ENCODE data around the gene LRMDA. TPM values are rescaled to one million over a fixed set of nuclear protein-coding genes. Genes with fewer than 3 reads are reported as not detected.

The LRMDA gene
- total RNA-seq, 1 donor from 2014 or later, result not detected

DNA sequence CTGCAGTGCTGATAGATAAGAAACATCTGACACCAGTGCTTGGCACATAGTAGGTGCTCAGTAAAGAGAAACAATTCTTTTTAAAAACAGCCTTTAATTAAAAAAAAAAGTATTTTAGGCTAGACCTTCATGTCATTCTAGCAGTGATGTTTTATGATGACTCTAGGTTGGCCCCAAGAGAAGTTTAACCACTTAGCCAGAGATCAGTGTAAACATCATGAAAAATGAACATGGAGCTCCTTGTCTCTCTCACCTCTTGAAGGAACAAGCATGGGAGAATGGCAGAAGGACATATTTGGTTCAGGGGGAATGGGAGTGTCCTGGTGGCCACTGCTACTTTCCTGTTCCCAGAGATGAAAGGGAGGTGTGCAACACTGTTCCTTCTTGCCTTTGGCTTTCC lies 641.0 kb downstream of the LRMDA start:
- Mint-ChIP-seq H3K27ac (no peak overlapping the region), H3K9me3 (no peaks in the 10 kb centered on the region), H3K36me3 (ENCODE audit: low read depth) (no peaks in the 10 kb centered on the region), H3K4me3 (ENCODE audit: low read depth) (no peak overlapping the region), H3K4me1 (ENCODE audit: low read depth) (no peaks in the 10 kb centered on the region), H3K27me3 (ENCODE audit: low read depth) (no peaks in the 10 kb centered on the region)
- intact Hi-C loops (cut with micrococcal nuclease), result no loop called here
- DNase-seq (ENCODE audit: low spot score), result no peak

- intact Hi-C loops (cut with micrococcal nuclease), result no loop called here
- Mint-ChIP-seq H3K9me3 (no peaks in the 10 kb centered on the region), H3K27ac (no peak overlapping the region), H3K4me3 (ENCODE audit: low read depth) (no peak overlapping the region), H3K4me1 (ENCODE audit: low read depth) (no peaks in the 10 kb centered on the region), H3K36me3 (ENCODE audit: low read depth) (no peaks in the 10 kb centered on the region), H3K27me3 (ENCODE audit: low read depth) (no peaks in the 10 kb centered on the region)
- no peak for DNase-seq (ENCODE audit: low spot score)
Measured at GRCh38 chr10:76073524-76073923, 642.1 kb downstream of the LRMDA start.

GRCh38 chr10:76074659-76075058 lies 643.2 kb downstream of the LRMDA start:
- no peak for DNase-seq (ENCODE audit: low spot score)
- Mint-ChIP-seq H3K9me3 (no peaks in the 10 kb centered on the region), H3K27me3 (ENCODE audit: low read depth) (no peaks in the 10 kb centered on the region)

DNA sequence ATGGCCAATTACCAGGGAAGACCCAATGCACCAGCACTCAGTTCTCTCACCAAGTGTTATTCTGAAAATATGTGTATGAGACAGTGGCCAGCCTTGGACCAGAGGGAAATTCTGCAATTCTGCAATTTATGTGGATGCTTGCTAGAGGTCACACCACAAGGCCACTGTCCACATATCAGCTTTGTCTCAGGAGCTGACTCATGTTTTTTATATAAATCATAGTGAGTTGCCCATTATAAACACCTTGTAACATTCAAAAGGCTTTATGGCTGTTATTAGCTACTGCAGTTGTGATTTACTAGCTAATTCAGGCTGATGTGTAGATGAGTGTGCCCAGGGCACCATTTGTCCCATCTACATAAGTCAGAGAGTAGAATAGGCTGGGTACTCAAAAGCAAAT lies 649.0 kb downstream of the LRMDA start:
- Mint-ChIP-seq H3K4me3 (ENCODE audit: low read depth) (no peak overlapping the region), H3K36me3 (ENCODE audit: low read depth) (no peaks in the 10 kb centered on the region), H3K27ac (no peak overlapping the region), H3K9me3 (no peaks in the 10 kb centered on the region), H3K27me3 (ENCODE audit: low read depth) (no peaks in the 10 kb centered on the region), H3K4me1 (ENCODE audit: low read depth) (no peaks in the 10 kb centered on the region)
- intact Hi-C loops (cut with micrococcal nuclease), result no loop called here
- no peak for DNase-seq (ENCODE audit: low spot score)

More at GRCh38 chr10:76074659-76075058, 643.2 kb downstream of the LRMDA start:
- Mint-ChIP-seq H3K36me3 (ENCODE audit: low read depth) (no peaks in the 10 kb centered on the region), H3K4me3 (ENCODE audit: low read depth) (no peak overlapping the region), H3K4me1 (ENCODE audit: low read depth) (no peaks in the 10 kb centered on the region), H3K27ac (no peak overlapping the region)
- intact Hi-C loops (cut with micrococcal nuclease), result no loop called here

- intact Hi-C loops (cut with micrococcal nuclease), result no loop called here
- H3K4me1 Mint-ChIP-seq (ENCODE audit: low read depth), result no peaks in the 10 kb centered on the region
- DNase-seq (ENCODE audit: low spot score), result no peak
- H3K9me3 Mint-ChIP-seq, result no peaks in the 10 kb centered on the region
- H3K4me3 Mint-ChIP-seq (ENCODE audit: low read depth), result no peak overlapping the region
- H3K27ac Mint-ChIP-seq, result no peak overlapping the region
- H3K27me3 Mint-ChIP-seq (ENCODE audit: low read depth), result no peaks in the 10 kb centered on the region
- no peaks in the 10 kb centered on the region for H3K36me3 Mint-ChIP-seq (ENCODE audit: low read depth)
Measured at GRCh38 chr10:76080991-76081390, 649.6 kb downstream of the LRMDA start.

- no peak overlapping the region for H3K27ac Mint-ChIP-seq
- no peaks in the 10 kb centered on the region for H3K27me3 Mint-ChIP-seq (ENCODE audit: low read depth)
- H3K36me3 Mint-ChIP-seq (ENCODE audit: low read depth), result no peaks in the 10 kb centered on the region
- H3K9me3 Mint-ChIP-seq, result no peaks in the 10 kb centered on the region
- intact Hi-C loops (cut with micrococcal nuclease), result no loop called here
- no peak for DNase-seq (ENCODE audit: low spot score)
- H3K4me3 Mint-ChIP-seq (ENCODE audit: low read depth), result no peak overlapping the region
- peaks cover 1% of the 10 kb centered on the region for H3K4me1 Mint-ChIP-seq (ENCODE audit: low read depth)
Measured at GRCh38 chr10:76082232-76082631, 650.8 kb downstream of the LRMDA start.

DNA sequence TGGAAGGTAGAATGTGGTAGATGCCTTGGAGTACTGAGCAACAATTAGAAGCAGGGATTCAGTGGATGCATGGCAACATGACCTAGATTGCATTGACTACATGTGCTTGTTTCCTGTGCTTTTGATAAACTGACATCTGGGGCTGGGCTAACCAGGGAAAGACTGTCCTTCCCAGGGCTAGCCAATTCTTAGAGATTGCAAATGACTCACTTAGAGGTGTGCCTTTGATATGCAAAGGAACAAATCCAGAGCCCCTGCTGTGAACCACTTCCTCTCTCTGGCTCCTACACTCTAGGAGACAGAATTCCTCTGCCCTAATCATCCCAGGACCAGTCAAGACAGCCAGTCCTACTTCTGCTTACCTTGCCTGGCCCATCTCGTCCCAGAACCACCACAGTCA lies 651.5 kb downstream of the LRMDA start:
- no peaks in the 10 kb centered on the region for H3K9me3 Mint-ChIP-seq
- no peaks in the 10 kb centered on the region for H3K27me3 Mint-ChIP-seq (ENCODE audit: low read depth)
- no peak overlapping the region for H3K27ac Mint-ChIP-seq

DNA sequence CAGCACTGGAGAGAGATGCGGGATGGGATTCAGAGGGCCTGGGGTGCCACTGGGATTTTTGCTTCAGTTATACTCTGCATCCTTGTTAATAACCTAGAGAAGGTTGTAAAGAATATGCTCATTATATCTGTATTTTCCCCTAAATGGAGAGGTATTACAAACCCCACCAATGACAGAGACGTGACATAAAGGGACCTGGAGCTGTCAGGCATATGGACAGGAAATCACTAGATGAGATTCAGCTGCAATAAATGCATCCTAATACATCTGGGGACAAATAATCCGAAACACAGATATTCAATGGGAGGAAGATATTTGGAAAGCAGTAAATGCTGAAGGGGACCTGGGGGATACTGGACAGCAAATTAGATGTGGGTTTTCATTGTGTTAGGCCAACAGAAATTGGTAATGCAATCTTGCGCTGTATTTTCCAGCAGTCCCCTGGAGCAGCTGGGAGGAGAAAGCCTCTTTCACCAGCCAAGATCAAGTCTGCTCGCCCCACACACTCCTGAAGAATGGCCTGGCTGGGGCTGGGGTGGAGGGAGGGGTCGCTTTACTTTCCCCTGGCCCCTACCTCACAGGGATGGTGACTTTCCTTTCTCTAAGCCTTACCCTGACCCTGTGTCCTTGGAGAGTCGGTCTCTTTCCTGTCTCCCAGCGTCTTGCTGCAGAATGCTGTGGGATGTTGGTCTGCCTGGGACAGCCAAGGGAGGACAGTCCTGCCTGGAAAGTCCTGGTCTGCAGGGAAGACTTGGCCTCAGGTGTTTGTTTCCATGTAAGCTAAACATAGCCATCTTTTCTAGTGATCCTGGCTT lies 653.8 kb downstream of the LRMDA start:
- H3K27me3 Mint-ChIP-seq (ENCODE audit: low read depth), result no peaks in the 10 kb centered on the region
- intact Hi-C loops (cut with micrococcal nuclease), result no loop called here
- no peaks in the 10 kb centered on the region for H3K9me3 Mint-ChIP-seq
- H3K4me1 Mint-ChIP-seq (ENCODE audit: low read depth), result peaks cover 1% of the 10 kb centered on the region
- H3K4me3 Mint-ChIP-seq (ENCODE audit: low read depth), result no peak overlapping the region
- DNase-seq (ENCODE audit: low spot score), result no peak
- no peaks in the 10 kb centered on the region for H3K36me3 Mint-ChIP-seq (ENCODE audit: low read depth)
- no peak overlapping the region for H3K27ac Mint-ChIP-seq

More for the DNA sequence above, 651.5 kb downstream of the LRMDA start:
- DNase-seq (ENCODE audit: low spot score), result no peak
- no peak overlapping the region for H3K4me3 Mint-ChIP-seq (ENCODE audit: low read depth)
- no peaks in the 10 kb centered on the region for H3K36me3 Mint-ChIP-seq (ENCODE audit: low read depth)
- intact Hi-C loops (cut with micrococcal nuclease), result no loop called here
- peaks cover 1% of the 10 kb centered on the region for H3K4me1 Mint-ChIP-seq (ENCODE audit: low read depth)

- Mint-ChIP-seq H3K4me1 (ENCODE audit: low read depth) (peaks cover 1% of the 10 kb centered on the region), H3K4me3 (ENCODE audit: low read depth) (no peak overlapping the region), H3K9me3 (no peaks in the 10 kb centered on the region), H3K36me3 (ENCODE audit: low read depth) (no peaks in the 10 kb centered on the region), H3K27ac (no peak overlapping the region), H3K27me3 (ENCODE audit: low read depth) (no peaks in the 10 kb centered on the region)
- no peak for DNase-seq (ENCODE audit: low spot score)
- intact Hi-C loops (cut with micrococcal nuclease), result no loop called here
Measured at GRCh38 chr10:76085817-76086167, 654.4 kb downstream of the LRMDA start.

DNA sequence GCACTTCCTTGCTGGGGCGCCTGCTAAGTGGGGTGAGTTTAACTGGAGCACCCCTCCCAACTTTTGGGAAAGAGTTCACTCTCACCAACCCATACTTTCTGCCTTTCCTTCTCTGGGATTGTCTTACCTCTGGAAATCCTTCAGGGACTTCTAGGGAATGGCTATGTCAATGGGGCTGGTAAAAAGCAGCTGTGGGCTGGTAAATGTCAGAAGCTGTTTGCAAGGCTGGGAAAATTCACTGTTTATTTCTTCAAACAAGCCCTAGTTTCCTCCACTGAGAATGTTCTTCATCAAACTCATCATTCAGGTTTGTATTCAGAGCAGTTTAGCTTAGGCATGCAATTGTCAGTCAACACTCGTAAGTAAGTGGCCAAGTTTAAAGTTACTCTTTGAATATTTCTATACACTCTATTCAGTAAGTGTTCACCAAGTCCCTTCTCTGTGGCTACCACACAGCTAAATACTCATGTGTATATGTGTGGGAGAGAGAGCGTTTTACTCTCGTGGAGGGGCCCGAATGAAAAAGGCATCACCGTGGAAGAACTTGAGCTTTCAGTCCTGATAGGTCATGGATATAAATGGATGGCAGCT lies 654.8 kb downstream of the LRMDA start:
- Mint-ChIP-seq H3K36me3 (ENCODE audit: low read depth) (no peaks in the 10 kb centered on the region), H3K4me1 (ENCODE audit: low read depth) (peaks cover 1% of the 10 kb centered on the region), H3K4me3 (ENCODE audit: low read depth) (no peak overlapping the region), H3K9me3 (no peaks in the 10 kb centered on the region), H3K27me3 (ENCODE audit: low read depth) (no peaks in the 10 kb centered on the region), H3K27ac (no peak overlapping the region)
- intact Hi-C loops (cut with micrococcal nuclease), result no loop called here
- DNase-seq (ENCODE audit: low spot score), result no peak

GRCh38 chr10:76086761-76087639 lies 655.6 kb downstream of the LRMDA start:
- no peaks in the 10 kb centered on the region for H3K9me3 Mint-ChIP-seq
- intact Hi-C loops (cut with micrococcal nuclease), result no loop called here
- H3K36me3 Mint-ChIP-seq (ENCODE audit: low read depth), result no peaks in the 10 kb centered on the region
- no peak overlapping the region for H3K27ac Mint-ChIP-seq
- peaks cover 1% of the 10 kb centered on the region for H3K4me1 Mint-ChIP-seq (ENCODE audit: low read depth)
- no peak overlapping the region for H3K4me3 Mint-ChIP-seq (ENCODE audit: low read depth)
- DNase-seq (ENCODE audit: low spot score), result no peak
- no peaks in the 10 kb centered on the region for H3K27me3 Mint-ChIP-seq (ENCODE audit: low read depth)

GRCh38 chr10:76088008-76088407 lies 656.6 kb downstream of the LRMDA start:
- DNase-seq (ENCODE audit: low spot score), result no peak
- Mint-ChIP-seq H3K27ac (no peak overlapping the region), H3K4me1 (ENCODE audit: low read depth) (peaks cover 1% of the 10 kb centered on the region), H3K27me3 (ENCODE audit: low read depth) (no peaks in the 10 kb centered on the region), H3K9me3 (no peaks in the 10 kb centered on the region), H3K4me3 (ENCODE audit: low read depth) (no peak overlapping the region), H3K36me3 (ENCODE audit: low read depth) (no peaks in the 10 kb centered on the region)
- intact Hi-C loops (cut with micrococcal nuclease), result no loop called here

DNA sequence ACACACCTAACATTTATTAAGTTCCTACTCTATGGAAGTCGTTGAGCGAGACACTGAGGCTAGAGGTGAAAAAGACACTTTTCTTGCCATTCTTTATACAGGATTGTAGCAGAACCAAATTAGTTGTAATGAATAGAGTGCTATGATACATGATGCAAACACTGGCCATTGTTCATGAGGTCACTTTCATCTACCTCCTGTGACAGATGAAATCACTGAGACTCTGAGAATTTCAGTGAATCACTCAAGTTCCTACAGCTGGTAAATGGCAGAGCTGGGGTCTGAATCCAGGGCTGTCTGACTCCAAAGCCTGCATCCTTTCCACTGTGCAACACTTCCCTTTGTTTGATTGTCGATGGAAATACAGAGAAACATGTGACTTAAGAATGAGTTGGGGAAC lies 657.6 kb downstream of the LRMDA start:
- intact Hi-C loops (cut with micrococcal nuclease), result no loop called here
- Mint-ChIP-seq H3K36me3 (ENCODE audit: low read depth) (no peaks in the 10 kb centered on the region), H3K27ac (no peak overlapping the region), H3K4me3 (ENCODE audit: low read depth) (no peak overlapping the region), H3K9me3 (no peaks in the 10 kb centered on the region), H3K27me3 (ENCODE audit: low read depth) (no peaks in the 10 kb centered on the region), H3K4me1 (ENCODE audit: low read depth) (peaks cover 1% of the 10 kb centered on the region)
- no peak for DNase-seq (ENCODE audit: low spot score)
